HG03469 (cell line): ENCODE data around the gene SCYL1.

Experiments used
- ATAC-seq: cut with Tn5 transposase; IDR thresholded peaks from one replicate; pipeline ENCODE4 v1.9.1; 2021; ENCODE audit warnings: mild to moderate bottlenecking, moderate library complexity, moderate number of reproducible peaks; ENCODE audit not compliant: unreplicated experiment

SCYL1 gene

DNA sequence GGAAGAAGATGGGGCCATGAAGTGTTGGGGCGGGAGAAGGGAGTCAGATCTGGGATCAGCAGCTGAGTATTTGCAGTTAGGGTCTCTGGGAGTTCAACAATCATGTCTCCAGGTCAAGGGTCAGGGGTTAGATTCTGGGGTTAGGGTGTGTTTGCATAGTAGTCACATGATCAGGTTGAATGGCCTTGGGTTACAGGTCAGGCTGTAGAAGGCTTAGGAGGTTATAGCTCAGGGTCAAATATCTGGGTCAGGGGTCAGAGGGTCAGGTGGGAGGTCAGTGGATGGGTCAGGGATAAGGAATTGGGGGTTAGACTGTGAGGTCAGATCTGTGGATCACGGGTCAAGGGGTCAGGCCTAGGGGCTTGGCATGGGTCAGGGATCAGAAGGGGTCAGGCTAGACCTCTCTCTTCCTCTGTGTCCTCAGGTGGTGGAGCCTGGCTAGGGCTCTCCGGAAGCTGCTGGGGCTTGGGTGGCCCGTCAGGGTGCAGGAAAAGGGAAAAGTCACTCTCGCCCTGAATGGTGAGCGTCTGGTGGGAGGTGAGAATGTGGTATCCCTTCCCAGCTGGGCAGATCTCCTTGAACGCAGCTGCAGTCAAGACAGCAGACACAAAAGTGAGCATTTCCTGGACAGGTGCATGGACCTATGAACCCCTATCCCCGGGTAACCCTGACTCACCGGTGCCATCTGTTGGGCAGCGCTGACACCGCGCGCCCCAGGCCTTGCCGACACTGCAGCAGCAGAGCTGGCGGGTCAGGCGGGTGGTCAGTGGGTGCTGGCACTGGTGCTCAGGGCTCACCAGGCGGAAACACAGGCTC lies 26.9 kb downstream of the SCYL1 start:
- ATAC-seq, result no peak

DNA sequence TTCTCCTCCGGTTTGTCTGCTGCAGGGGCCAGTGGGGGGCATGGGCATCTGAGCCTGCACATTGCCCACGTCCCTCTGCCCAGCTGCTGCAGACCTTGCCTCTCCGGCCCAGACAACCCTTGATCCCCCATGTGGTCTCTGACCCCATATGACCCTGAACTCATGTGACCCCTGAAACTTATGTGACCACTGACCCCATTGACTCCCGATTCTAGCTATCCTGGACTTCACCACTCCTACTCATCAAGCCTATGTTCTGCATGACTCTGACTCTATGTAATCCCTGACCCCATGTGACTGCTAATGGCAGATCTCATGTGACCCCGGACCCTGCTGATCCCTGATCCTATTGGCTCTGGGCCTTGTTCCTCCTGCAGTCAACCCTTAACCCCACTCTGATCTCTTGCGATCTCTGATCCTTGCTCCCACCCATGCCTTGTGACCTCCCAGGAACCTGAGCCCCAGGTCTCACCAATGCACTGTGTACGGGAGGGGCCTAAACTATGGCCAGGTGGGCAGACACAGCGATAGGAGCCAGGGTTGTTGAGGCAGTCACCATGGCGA lies 27.6 kb downstream of the SCYL1 start:
- ATAC-seq, result no peak

DNA sequence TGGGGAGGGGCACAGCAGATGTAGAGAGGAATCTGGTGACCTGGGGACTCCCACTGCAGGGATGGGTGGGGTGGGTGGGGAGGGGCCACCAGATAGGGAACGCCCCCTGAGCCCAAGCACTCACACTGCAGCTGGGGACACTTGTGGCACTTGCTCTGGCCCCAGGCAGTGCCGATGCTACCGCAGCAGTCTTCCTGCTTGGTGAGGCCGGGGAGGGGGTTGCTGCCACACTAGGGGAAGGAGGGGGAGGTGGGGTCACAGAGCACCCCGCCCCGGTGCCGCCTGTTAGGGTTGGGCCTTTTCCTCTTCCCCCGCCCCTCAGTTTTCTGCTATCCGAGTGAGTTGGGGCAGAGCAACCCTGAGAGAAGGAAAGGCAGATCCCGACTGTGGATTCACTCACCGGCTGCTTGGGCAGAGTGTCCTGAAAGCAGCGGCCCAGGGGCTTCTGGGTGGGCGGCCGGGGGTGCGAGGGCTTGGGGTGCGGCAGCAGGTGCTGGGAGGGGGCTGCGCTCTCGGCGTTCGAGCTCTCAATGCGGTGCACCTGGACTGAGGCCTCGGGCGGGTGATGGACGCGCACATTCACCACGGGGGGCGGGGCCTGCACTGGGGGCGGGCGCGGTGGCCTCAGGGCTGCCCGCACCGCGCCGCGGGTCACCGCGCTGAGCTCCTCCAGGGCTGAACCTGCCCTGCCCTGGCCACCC lies 28.6 kb downstream of the SCYL1 start:
- ATAC-seq, result no peak

- no peak for ATAC-seq
Observed at GRCh38 chr11:65554057-65554818, 29.4 kb downstream of the SCYL1 start.

GRCh38 chr11:65554842-65555430 lies 30.1 kb downstream of the SCYL1 start:
- no peak for ATAC-seq

DNA sequence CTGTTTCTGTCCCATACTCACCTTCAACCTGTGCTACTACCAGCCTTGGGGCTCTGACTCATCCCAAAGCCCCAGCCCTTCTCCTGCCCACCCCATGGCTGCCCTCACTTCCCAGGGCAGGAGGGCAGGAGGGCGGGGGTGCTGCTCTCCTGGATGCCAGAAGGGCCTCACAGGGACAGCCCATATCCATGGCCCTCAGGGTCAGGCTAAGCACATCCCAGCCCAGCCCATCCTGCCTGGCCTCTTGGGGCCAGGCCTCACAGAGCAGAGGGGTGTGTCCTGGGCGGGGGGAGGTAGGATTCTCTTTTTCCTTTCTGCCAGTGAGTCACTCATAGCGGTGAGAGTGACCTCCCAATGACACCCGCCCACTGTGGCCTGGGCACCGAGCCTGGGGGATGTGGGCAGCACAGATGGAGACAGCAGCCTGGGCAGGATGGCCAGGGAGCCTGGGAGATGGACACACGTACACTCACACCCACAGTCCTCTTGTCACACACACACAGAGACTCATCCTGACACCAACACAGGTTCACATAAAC lies 30.9 kb downstream of the SCYL1 start:
- no peak for ATAC-seq

- no peak for ATAC-seq
Observed at GRCh38 chr11:65556470-65557279, 31.8 kb downstream of the SCYL1 start.

DNA sequence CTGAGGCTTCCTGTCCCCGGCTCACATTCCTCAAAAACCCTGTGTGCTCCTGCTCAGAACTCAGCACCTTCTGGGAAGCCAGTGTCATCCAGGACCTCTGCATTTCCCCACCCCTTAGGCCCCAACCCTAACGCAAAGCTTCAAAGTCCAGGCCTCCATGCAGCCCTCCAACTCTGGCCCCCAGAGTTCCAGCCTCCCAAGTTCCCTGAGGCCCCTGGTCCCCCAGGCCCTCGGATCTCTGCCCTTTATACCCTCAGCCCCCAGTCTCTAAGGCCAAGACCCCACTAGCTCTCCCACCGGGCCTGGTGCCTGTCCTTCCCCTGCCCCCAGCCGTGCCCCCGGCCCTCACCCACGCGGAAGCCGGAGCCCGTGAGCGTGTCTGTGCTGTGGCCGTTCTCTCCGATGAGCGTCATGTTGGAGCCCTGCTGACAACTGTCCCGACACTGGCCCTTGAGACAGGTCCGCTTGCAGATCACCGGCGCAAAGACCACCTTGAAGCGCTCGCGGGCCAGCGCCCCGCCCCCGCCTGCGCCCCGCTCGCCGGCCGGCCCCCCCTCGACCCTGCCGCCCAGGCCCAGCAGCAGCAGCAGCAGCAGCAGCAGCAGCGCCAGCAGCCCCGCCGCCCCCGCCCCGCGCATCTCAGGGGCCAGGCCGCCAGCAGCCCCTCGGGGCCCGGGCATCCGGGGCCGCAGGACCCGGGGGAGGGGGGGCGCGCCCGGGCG lies 32.6 kb downstream of the SCYL1 start:
- ATAC-seq, result no peak

DNA sequence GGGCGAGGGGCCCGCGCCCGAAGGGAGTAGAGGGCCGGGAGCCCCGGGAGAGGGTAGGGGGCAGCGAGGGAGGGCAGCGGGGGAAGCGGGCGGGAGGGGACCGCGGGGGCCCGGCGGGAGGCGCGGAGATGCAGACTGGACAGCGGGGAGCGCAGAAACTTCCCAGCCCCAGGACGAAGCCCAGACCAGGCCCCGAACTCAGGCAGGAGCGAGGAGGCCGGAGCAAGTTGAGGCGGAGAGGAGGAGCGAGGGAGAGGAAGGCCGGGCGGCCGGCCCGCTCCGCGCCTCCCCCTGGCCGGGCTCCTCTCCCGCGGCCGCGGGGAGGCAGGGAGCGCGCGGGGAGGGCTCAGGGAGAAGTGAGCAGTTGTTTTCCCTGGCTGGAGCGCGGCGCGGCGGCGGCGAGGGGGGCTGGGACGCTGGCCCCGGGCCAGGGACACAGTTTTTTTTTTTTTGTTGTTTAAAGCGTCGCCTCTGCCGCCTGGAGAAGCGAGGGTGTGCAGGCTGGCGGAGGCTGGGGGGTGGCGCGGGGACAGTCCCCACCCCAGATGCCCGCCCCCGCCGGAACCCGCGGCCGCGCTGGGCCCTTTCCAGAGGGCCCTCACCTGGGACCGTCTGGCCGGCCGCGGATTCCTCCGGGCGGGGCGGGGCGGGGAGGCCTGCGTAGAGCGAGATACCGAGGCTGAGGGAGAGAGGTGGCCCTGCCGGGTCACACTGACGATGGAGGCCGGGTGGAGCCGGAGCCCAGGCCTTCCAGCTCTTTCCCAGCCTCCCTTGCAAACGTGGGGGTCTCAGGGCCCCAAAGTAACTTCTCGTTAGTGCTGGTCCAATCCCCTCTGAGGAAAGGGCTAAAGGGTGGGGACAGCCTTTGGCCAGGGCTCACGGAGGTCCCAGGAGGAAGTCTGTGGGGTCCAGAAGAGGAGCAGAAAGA lies 33.4 kb downstream of the SCYL1 start, which contains the start of gene LTBP3:
TSS of gene LTBP3 (minus strand) at position 358 of the 928 bp plus-strand sequence. CDS start 400 bp downstream, outside the sequence.
- ATAC-seq, result no peak

GRCh38 chr11:65558930-65559509 lies 34.1 kb downstream of the SCYL1 start:
- no peak for ATAC-seq

GRCh38 chr11:65559535-65559934 lies 34.7 kb downstream of the SCYL1 start:
- no peak for ATAC-seq

DNA sequence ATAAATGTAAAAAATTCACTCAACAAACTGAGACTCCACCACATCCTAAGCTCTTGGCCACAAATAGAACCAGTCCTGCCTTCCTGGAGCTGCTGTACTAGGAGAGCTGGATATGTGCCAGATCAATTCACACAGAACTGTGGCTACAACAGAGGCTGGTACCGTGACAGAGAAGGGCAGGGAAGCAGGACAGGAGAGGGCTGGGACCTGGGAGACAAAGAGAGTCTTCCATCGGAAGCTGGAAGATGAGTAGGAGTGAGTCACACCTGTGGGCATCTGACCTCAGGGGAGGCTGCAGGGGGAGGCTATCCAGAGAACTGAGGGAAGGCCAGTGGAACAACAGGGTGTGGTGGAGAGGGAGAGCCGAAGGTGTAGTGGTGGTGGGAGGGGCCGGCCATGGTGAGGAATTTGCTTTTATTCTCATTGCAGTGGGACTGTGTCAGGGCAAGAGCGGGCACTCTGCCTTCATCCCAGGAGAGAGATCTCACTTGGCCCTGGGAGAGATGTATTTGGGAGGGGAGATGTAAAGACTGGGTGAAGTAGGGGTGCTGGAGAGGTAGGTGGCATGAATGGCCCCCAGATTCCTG lies 35.2 kb downstream of the SCYL1 start:
- no peak for ATAC-seq

DNA sequence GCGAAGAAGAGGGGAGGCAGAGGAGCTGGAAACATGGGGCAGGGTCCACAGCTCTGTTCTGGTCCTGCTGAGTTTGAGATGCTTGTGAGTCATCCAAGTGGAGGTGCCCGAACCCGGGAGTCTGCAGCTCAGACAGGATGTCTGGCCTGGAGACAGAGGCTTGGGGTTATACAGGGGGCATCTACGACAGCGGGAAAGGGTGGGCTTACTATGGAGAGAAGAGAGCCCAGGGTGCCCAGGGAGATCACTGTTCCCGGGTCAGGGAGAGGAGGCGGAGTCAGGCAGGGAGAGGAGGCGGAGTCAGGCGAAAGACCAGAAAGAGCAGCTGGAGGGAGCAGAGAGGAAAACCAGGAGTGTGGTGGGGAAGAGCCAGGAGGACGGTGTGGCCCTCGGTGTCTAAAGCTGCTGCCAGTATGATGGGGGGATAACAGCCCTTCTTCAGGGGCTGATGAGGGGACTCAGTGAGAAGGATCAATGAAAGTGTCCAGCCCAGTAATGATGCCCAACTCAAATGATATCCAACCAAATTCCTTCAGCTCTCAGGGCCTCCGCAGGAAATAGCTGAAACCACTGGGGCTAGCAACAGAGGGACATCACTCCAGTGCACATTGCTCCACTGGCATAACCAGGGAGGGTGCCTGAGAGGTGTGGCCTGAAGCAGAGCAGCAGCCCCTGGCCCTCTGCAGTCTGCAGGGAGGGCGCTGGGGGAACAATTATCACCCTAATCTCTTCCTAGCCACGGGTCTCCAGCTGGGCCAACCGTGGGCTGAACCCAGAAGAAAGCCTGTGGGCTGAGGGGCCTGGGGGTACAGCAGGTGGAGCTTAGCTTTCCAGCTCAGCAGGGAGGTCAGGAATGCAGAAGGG lies 35.9 kb downstream of the SCYL1 start:
- no peak for ATAC-seq

DNA sequence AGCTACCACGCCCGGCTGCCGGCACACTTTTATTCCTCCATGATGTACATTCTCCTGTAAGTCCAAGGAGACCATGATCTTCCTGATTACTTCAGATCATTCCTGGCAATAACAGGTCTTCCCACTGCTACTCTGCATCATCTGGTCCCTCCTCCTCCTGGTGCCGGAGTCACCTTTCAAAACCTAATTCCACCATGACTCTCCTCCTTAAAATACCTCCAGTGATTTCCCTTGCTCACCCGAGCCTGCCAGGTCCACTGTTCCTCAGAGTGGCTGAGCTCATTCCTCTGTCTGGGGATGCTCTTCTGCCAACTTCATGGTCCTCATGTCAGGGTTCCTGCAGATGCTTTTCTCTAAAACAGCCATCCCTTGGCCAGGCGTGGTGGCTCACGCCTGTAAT lies 37.1 kb downstream of the SCYL1 start:
- no peak for ATAC-seq

- ATAC-seq, result no peak
Observed at GRCh38 chr11:65562788-65563187, 37.9 kb downstream of the SCYL1 start.

DNA sequence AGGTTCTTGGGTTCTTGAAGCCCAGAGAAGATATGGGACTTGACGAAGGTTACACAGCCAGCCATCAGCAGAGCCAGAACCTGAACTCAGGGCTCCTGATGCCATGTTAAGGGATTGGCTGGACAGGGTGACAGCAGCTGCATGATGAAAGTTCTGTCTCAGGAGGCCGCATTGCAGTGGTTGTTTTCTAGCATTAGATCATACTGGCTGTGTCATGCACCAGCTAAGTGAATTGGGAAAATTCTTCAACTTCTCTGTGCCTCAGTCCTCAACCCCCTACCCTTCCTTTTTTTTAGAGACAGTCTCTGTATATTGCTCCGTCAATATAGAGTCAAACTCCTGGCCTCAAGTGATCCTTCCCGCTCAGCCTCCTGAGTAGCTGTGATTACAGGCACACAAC lies 38.7 kb downstream of the SCYL1 start:
- no peak for ATAC-seq
